GM19467 (cell line): ENCODE data around the gene ST8SIA4.

Source experiments
- ATAC-seq: cut with Tn5 transposase; IDR thresholded peaks from one replicate; pipeline ENCODE4 v1.9.1; 2021; ENCODE audit warnings: mild to moderate bottlenecking, moderate library complexity; ENCODE audit not compliant: unreplicated experiment

ST8SIA4 gene

GRCh38 chr5:100872408-100873190 is 30.5 kb downstream of the ST8SIA4 start:
- no peak for ATAC-seq

- no peak for ATAC-seq
These were observed 36.0 kb downstream of the ST8SIA4 start for GRCh38 chr5:100867039-100867562.

GRCh38 chr5:100864931-100865330 is 38.2 kb downstream of the ST8SIA4 start:
- no peak for ATAC-seq

- no peak for ATAC-seq
These were observed 39.3 kb downstream of the ST8SIA4 start for GRCh38 chr5:100863739-100864138.

- ATAC-seq = no peak
These were observed 41.9 kb downstream of the ST8SIA4 start for GRCh38 chr5:100861148-100861547.

- ATAC-seq = no peak
These were observed 42.7 kb downstream of the ST8SIA4 start for GRCh38 chr5:100860407-100860806.

GRCh38 chr5:100858987-100859545 is 44.0 kb downstream of the ST8SIA4 start:
- ATAC-seq = no peak

- no peak for ATAC-seq
These were observed 46.6 kb downstream of the ST8SIA4 start for GRCh38 chr5:100856462-100856861.

GRCh38 chr5:100855937-100856430 is 47.1 kb downstream of the ST8SIA4 start:
- no peak for ATAC-seq

GRCh38 chr5:100855295-100855694 is 47.8 kb downstream of the ST8SIA4 start:
- ATAC-seq = no peak

- no peak for ATAC-seq
These were observed 48.5 kb downstream of the ST8SIA4 start for GRCh38 chr5:100854591-100854990.

GRCh38 chr5:100853582-100853981 is 49.5 kb downstream of the ST8SIA4 start:
- no peak for ATAC-seq

GRCh38 chr5:100852988-100853449 is 50.1 kb downstream of the ST8SIA4 start:
- ATAC-seq = peak; percentile 95

- ATAC-seq = no peak
These were observed 51.0 kb downstream of the ST8SIA4 start for GRCh38 chr5:100852051-100852450.

GRCh38 chr5:100846772-100847171 is 56.3 kb downstream of the ST8SIA4 start:
- no peak for ATAC-seq

- no peak for ATAC-seq
These were observed 61.0 kb downstream of the ST8SIA4 start for GRCh38 chr5:100842080-100842479.

GRCh38 chr5:100841358-100842076 is 61.6 kb downstream of the ST8SIA4 start:
- no peak for ATAC-seq

- ATAC-seq = peak; percentile 41
These were observed 62.3 kb downstream of the ST8SIA4 start for GRCh38 chr5:100840789-100841188.

- ATAC-seq = peak; percentile 73
These were observed 62.7 kb downstream of the ST8SIA4 start for GRCh38 chr5:100840370-100840769.

GRCh38 chr5:100838048-100838473 is 65.0 kb downstream of the ST8SIA4 start:
- no peak for ATAC-seq

- ATAC-seq = no peak
These were observed 68.6 kb downstream of the ST8SIA4 start for GRCh38 chr5:100834519-100834918.
